T-helper 9 cell (primary cell): ENCODE data around the gene TAF1L.

ENCODE experiments used
- DNase-seq: peaks from one replicate; pipeline ENCODE4 v3.0.0-alpha.2; 2020

The TAF1L gene

DNA sequence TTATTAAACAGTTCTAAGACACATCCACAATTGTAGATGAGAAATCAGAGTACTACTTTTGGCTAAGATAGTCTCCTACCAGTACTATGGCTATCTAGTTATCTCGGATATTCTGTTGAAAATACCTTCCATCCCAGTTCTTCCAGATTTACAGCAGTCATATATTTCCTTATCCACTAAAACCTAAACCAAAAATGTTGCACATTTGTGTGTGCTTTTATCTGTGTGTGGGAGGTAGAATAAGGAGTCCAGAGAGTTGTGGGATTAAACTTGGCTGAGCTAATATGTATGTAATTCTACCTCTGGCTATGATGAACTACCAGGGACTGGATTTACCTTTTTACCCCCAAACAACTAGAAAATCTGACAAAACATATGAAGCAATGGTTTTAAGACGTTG is 45.0 kb downstream of the TAF1L start:
- DNase-seq = no peak

DNA sequence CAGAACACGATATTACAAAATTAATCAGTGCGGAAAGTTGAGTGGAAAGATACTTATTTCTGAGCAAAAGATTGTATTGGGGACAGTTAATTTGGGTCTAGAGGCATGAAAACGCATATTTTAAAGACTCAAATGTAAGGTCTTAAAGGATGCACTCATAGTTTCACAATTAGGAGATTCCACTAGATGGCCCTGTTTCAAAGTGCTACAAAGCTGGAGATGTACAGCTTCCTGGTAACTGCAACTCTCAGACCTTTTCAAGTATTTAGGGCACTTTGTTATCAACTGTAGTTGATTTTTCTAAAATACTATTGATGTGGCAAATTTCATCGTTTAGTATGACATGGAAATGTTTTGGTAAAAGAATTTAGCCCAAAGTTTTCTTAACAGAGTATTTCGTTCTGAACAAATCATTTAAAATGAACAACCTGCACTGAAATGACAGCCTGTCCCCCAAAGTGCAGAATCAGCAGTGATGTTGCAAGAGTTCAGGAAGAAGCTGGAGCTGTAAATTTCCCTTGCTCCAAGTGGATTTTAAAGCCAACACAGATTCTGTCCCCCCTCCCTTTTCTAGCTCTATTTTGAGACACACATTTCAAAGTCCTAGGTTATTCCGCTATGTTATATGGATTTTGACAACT is 46.3 kb downstream of the TAF1L start:
- no peak for DNase-seq

GRCh38 chr9:32587901-32588300 is 47.6 kb downstream of the TAF1L start:
- no peak for DNase-seq

GRCh38 chr9:32584784-32585183 is 50.7 kb downstream of the TAF1L start:
- DNase-seq = no peak

DNA sequence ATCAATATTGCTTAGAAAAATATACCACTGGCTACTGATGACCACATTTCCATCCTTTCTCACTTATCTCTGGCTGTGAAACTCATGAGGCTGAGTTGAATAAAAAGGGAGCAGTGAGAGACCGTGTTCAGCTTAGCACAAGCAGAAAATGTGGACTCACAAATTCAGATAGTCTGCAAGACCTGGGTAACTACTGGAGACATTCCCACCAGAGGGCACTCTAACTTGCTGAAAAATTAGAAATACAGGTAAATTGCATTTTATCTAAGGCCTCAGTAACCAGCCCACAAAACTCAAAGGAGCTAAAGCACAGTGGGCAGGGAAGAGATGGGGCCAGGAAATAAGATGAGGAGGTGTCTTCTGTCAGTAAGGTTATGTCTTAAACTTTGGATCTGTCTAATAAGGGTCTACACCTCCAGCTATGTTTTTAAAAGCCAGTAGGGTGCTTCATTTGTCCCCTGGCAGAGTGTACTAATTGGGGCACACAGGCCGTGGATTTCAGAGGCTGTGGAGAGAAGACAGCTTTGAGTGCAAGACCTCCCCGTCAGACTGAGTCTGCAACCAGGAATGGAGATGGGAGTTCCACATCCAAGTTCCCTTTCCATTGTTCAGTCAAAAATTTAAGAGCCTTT is 53.8 kb downstream of the TAF1L start:
- no peak for DNase-seq

DNA sequence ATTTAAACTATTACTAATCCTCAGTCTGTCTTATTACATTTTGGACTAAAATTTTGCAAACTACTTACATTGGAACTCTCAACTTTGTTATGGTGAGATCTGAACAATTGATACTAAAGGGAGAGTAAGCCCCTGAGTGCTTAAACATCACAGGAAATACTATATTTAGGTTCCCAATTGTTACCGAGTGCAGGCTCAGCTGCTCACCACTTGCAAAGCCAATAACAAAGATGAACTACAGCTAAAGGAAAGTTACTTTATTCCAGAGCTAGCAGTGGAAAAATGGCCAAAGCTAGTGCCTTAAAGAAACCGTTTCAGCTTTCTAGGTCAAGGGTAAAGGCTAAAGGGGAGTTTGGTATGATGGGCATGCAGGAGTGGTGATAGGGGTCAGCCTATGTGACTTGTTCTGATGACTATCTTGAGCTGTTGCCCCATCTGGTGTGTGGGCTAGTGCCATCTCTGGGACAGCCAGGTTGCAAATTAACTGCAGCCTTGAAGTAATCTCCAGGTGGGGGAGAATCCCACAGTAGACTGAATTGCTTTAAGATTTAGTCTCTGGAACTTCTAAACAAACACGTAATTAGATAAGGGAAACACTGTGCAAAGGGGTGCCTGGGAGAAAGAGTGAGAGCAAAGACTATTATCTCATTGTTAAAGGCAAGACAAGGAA is 54.7 kb downstream of the TAF1L start:
- DNase-seq = no peak

GRCh38 chr9:32579706-32580331 is 55.6 kb downstream of the TAF1L start:
- peak; percentile 84 for DNase-seq
